Natural killer cell (primary cell): ENCODE data around the gene HYAL3. TPM values are rescaled to one million over a fixed set of nuclear protein-coding genes. Genes with fewer than 3 reads are reported as not detected.

Source experiments
- ATAC-seq, 3 donors: fragments of 150-1000 bp in 2 of 3; fragments of 200-7000 bp in 1 of 3; cut with Tn5 transposase; 1 replicate in 1 of 3; 2 replicates in 2 of 3; pipeline ENCODE4 v1.10.0; 2021; ENCODE audit warnings: mild to moderate bottlenecking in 2 of 3, moderate library complexity in 2 of 3
- DNase-seq, 2 donors: peaks; one replicate each; pipeline versions ENCODE4 v3.0.0 to v3.0.0-alpha.2; 2013 to 2021; ENCODE audit warnings: mixed read lengths in 1 of 2
- H3K27ac ChIP-seq: one replicate; pipeline ENCODE4 v1.5.1; 2013; ENCODE audit warnings: mild to moderate bottlenecking, low read length
- H3K27me3 ChIP-seq: one replicate; pipeline ENCODE4 v1.6.1; 2013; ENCODE audit warnings: low read length; ENCODE audit not compliant: control insufficient read depth, insufficient read depth
- H3K36me3 ChIP-seq: one replicate; pipeline ENCODE4 v1.6.1; 2013; ENCODE audit warnings: low read length; ENCODE audit not compliant: control insufficient read depth, insufficient read depth
- H3K4me1 ChIP-seq: one replicate; pipeline ENCODE4 v1.6.1; 2013; ENCODE audit warnings: low read length; ENCODE audit not compliant: control insufficient read depth, insufficient read depth
- H3K4me3 ChIP-seq: one replicate; pipeline ENCODE4 v1.5.1; 2013; ENCODE audit warnings: low read length
- H3K9me3 ChIP-seq: one replicate; pipeline ENCODE4 v1.6.1; 2013; ENCODE audit warnings: low read length; ENCODE audit not compliant: control insufficient read depth, insufficient read depth
- H3K27ac Mint-ChIP-seq, 2 donors: one replicate each; pipeline ENCODE4 v1.8.0; 2022; ENCODE audit warnings: mild to moderate bottlenecking in 2 of 2, mixed read lengths in 2 of 2, moderate library complexity in 1 of 2
- H3K27me3 Mint-ChIP-seq, 2 donors: one replicate each; pipeline ENCODE4 v1.8.0; 2022; ENCODE audit warnings: low read depth in 2 of 2, mixed read lengths in 2 of 2
- H3K36me3 Mint-ChIP-seq: one replicate; pipeline ENCODE4 v1.8.0; 2022; ENCODE audit warnings: mixed read lengths
- H3K4me1 Mint-ChIP-seq, 2 donors: one replicate each; pipeline ENCODE4 v1.8.0; 2022; ENCODE audit warnings: mixed read lengths in 2 of 2
- H3K4me3 Mint-ChIP-seq: one replicate; pipeline ENCODE4 v1.8.0; 2022; ENCODE audit warnings: mild to moderate bottlenecking, moderate library complexity, mixed read lengths
- H3K9me3 Mint-ChIP-seq, 2 donors: one replicate each; pipeline ENCODE4 v1.8.0; 2022; ENCODE audit warnings: mixed read lengths in 2 of 2
- WGBS: methylation state at CpG from one replicate; pipeline ENCODE4 v1.1.7; 2013; ENCODE audit warnings: missing lambda C conversion rate; ENCODE audit not compliant: insufficient coverage; 5-methylcytosine and 5-hydroxymethylcytosine counted together
- intact Hi-C: fragments of 100-400 bp; cut with micrococcal nuclease; formaldehyde crosslinking; loops from one replicate; pipeline ENCODE4 v1.14.2; 2022
- total RNA-seq, 4 donors: library from RNA; stranded (reverse); fragments of 120-200 nt in 1 of 4; gene quantifications; one replicate each; pipeline versions ENCODE4 v1.2.3 to v1.2.4, GENCODE V29; 2013 to 2022
- TF ChIP-seq, protein P1 (sequence below): fragments of 200-600 bp; IDR thresholded peaks from one replicate; pipeline ENCODE4 v1.8.0; 2022; ENCODE audit warnings: antibody characterized with exemption

Gene HYAL3
- total RNA-seq, 3 donors from 2014 or later (not counting 1 experiment from before 2014, with no cell fraction given) = 0.93 to 2.0 (median 1.2) TPM

- peaks cover 36% of the 10 kb centered on the region for H3K36me3 ChIP-seq
- H3K27me3 Mint-ChIP-seq = no peaks in the 10 kb centered on the region
- peaks cover 100% of the 10 kb centered on the region for H3K4me1 ChIP-seq
- H3K4me1 Mint-ChIP-seq = peaks cover 69 to 87% of the 10 kb centered on the region in 2 donors
- no peak for DNase-seq
- intact Hi-C loops = no loop called here
- peak overlapping the region; percentile 86 for H3K27ac ChIP-seq
- H3K4me3 ChIP-seq = no peak overlapping the region
- no peaks in the 10 kb centered on the region for H3K27me3 ChIP-seq
- TF ChIP-seq, protein P1, sequence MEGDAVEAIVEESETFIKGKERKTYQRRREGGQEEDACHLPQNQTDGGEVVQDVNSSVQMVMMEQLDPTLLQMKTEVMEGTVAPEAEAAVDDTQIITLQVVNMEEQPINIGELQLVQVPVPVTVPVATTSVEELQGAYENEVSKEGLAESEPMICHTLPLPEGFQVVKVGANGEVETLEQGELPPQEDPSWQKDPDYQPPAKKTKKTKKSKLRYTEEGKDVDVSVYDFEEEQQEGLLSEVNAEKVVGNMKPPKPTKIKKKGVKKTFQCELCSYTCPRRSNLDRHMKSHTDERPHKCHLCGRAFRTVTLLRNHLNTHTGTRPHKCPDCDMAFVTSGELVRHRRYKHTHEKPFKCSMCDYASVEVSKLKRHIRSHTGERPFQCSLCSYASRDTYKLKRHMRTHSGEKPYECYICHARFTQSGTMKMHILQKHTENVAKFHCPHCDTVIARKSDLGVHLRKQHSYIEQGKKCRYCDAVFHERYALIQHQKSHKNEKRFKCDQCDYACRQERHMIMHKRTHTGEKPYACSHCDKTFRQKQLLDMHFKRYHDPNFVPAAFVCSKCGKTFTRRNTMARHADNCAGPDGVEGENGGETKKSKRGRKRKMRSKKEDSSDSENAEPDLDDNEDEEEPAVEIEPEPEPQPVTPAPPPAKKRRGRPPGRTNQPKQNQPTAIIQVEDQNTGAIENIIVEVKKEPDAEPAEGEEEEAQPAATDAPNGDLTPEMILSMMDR = no peak
- no peaks in the 10 kb centered on the region for H3K9me3 ChIP-seq
- no peaks in the 10 kb centered on the region for H3K9me3 Mint-ChIP-seq
- peak overlapping the region; percentile 64 for H3K4me3 Mint-ChIP-seq
- no peak for ATAC-seq
- H3K27ac Mint-ChIP-seq = peak overlapping the region; percentile 95
- 90% methylated on average over 4 of the region's 4 CpGs for WGBS
- H3K36me3 Mint-ChIP-seq = no peaks in the 10 kb centered on the region
Measured at GRCh38 chr3:50243543-50243895, 55.7 kb downstream of the HYAL3 start.

DNA sequence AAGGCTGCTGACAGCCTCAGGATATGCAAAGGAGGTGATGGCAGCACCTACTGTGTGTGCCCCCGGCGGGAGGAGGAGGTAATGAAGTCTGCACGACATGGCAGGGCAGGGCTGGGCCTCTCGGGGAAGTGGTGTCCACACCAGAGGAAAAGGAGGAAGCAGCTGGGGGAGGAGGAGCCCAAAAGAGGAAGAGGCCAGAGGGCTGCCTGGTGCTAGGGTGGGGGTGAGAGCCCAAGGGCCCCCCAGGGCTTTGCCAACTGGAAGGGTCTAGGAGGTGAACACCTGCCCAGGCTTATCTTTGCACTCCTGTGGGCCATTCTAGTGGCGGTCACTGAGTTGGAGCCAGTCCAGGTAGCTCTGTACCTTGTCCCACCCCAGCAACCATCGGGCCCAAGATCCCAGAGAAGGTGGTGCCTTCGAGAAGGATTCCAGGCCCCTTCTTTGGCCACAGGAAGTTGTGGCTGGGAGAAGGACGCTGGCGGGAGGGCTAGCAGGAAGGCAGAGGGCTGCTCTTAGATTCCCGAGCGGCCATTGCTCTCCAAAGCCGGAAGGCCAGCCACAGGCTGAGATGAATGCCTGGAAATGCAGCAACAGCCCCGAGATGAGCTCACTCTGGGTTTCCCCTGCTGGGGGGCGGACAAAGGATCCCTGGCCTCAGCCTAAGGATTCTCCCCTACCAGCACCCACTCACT, 56.2 kb downstream of the HYAL3 start:
- H3K4me1 ChIP-seq = peaks cover 100% of the 10 kb centered on the region
- DNase-seq (peak; percentile 39 to 65), ATAC-seq (peak in 2 of 3 donors; percentile 11 to 44)
- H3K27ac ChIP-seq = peak overlapping the region; percentile 86
- H3K9me3 ChIP-seq = no peaks in the 10 kb centered on the region
- WGBS = 14% methylated on average over 14 of the region's 14 CpGs
- TF ChIP-seq, protein P1 = no peak
- no peaks in the 10 kb centered on the region for H3K36me3 Mint-ChIP-seq
- H3K9me3 Mint-ChIP-seq = no peaks in the 10 kb centered on the region
- H3K27me3 ChIP-seq = no peaks in the 10 kb centered on the region
- H3K4me1 Mint-ChIP-seq = peaks cover 71 to 88% of the 10 kb centered on the region in 2 donors
- peak overlapping the region; percentile 83 for H3K4me3 Mint-ChIP-seq
- no peaks in the 10 kb centered on the region for H3K27me3 Mint-ChIP-seq
- no peak overlapping the region for H3K4me3 ChIP-seq
- H3K36me3 ChIP-seq = peaks cover 32% of the 10 kb centered on the region
- H3K27ac Mint-ChIP-seq = peak overlapping the region; percentile 95
- intact Hi-C loops = no loop called here

Other genes with a start within 250 kb of the HYAL3 start
- gene RBM5, start 210.5 kb downstream of the HYAL3 start, total RNA-seq = 100 to 1,000 TPM; 359 to 473 (median 401) TPM
- gene SEMA3F, start 144.1 kb downstream of the HYAL3 start, total RNA-seq = 1 to 10 TPM in 1 of 3 donors, under 1 TPM in 2; 0.16 to 1.1 (median 0.78) TPM
- gene GNAT1, start 107.8 kb downstream of the HYAL3 start, total RNA-seq = not detected
- under 1 TPM in 1 of 3 donors, not detected in 2; 0.82 TPM for gene SLC38A3, start 94.1 kb downstream of the HYAL3 start, total RNA-seq
- 100 to 1,000 TPM; 428 to 467 (median 447) TPM for gene GNAI2, start 63.2 kb downstream of the HYAL3 start, total RNA-seq
- 1 to 10 TPM in 1 of 3 donors, under 1 TPM in 2; 0.97 to 2.0 (median 0.99) TPM for gene SEMA3B, start 30.3 kb downstream of the HYAL3 start, total RNA-seq
- gene LSMEM2, start 20.3 kb downstream of the HYAL3 start, total RNA-seq = not detected
- gene IFRD2, start 7.0 kb downstream of the HYAL3 start, total RNA-seq = 10 to 100 TPM; 27.8 to 39.1 (median 32.1) TPM
- 10 to 100 TPM; 22.2 to 30.3 (median 29.6) TPM for gene NAA80, start within 50 bp of the HYAL3 start, total RNA-seq
- gene HYAL1, start 4.2 kb upstream of the HYAL3 start, total RNA-seq = 1 to 10 TPM in 1 of 3 donors, under 1 TPM in 1, not detected in 1; 0.82 to 1.2 TPM
- 1 to 10 TPM; 1.2 to 3.7 (median 3.1) TPM for gene HYAL2, start 23.3 kb upstream of the HYAL3 start, total RNA-seq
- 10 to 100 TPM; 18.4 to 23.4 (median 21.3) TPM for gene TUSC2, start 28.8 kb upstream of the HYAL3 start, total RNA-seq
- 100 to 1,000 TPM; 298 to 329 (median 305) TPM for gene RASSF1, start 41.4 kb upstream of the HYAL3 start, total RNA-seq
- 1 to 10 TPM; 3.0 to 6.3 (median 3.5) TPM for gene ZMYND10, start 46.3 kb upstream of the HYAL3 start, total RNA-seq
- gene NPRL2, start 51.4 kb upstream of the HYAL3 start, total RNA-seq = 10 to 100 TPM; 78.9 to 87.6 (median 80.9) TPM
- gene CYB561D2, start 51.5 kb upstream of the HYAL3 start, total RNA-seq = 10 to 100 TPM; 39.6 to 54.0 (median 50.5) TPM
- gene TMEM115, start 60.1 kb upstream of the HYAL3 start, total RNA-seq = 10 to 100 TPM; 15.3 to 24.3 (median 22.7) TPM
- gene CACNA2D2, start 204.2 kb upstream of the HYAL3 start, total RNA-seq = 10 to 100 TPM; 36.5 to 56.4 (median 43.8) TPM